AG10803 (cell line): Measurements from ENCODE around the gene OCA2.

Experiments used
- DNase-seq: peaks from one replicate; pipeline ENCODE4 v3.0.0; 2010; ENCODE audit warnings: low read depth
- H3K4me3 ChIP-seq: 2 replicates; pipeline ENCODE4 v1.5.1; 2011; ENCODE audit warnings: mild to moderate bottlenecking, low read length, control low read depth
- CTCF ChIP-seq: conservative IDR thresholded peaks from 2 replicates; pipeline ENCODE4 v1.5.1; 2011; ENCODE audit warnings: mild to moderate bottlenecking, low read length, control low read depth, inconsistent platforms

The OCA2 gene

GRCh38 chr15:27894645-27895044, 204.5 kb downstream of the OCA2 start:
- no peak for TF ChIP-seq CTCF
- DNase-seq, result no peak

GRCh38 chr15:27889258-27889657, 209.9 kb downstream of the OCA2 start:
- no peak overlapping the region for H3K4me3 ChIP-seq
- DNase-seq, result no peak
- TF ChIP-seq CTCF, result no peak

More at GRCh38 chr15:27894645-27895044, 204.5 kb downstream of the OCA2 start:
- no peak overlapping the region for H3K4me3 ChIP-seq

- DNase-seq, result no peak
These were observed 213.9 kb downstream of the OCA2 start for GRCh38 chr15:27885201-27885600.

GRCh38 chr15:27884726-27885125, 214.4 kb downstream of the OCA2 start:
- H3K4me3 ChIP-seq, result no peak overlapping the region
- DNase-seq, result no peak
- TF ChIP-seq CTCF, result no peak

More at GRCh38 chr15:27885201-27885600, 213.9 kb downstream of the OCA2 start:
- no peak overlapping the region for H3K4me3 ChIP-seq
- no peak for TF ChIP-seq CTCF

- no peak for TF ChIP-seq CTCF
- DNase-seq, result no peak
- H3K4me3 ChIP-seq, result no peak overlapping the region
These were observed 220.3 kb downstream of the OCA2 start for GRCh38 chr15:27878841-27879240.

GRCh38 chr15:27873828-27874227, 225.3 kb downstream of the OCA2 start:
- DNase-seq, result no peak
- TF ChIP-seq CTCF, result no peak

GRCh38 chr15:27873039-27873438, 226.1 kb downstream of the OCA2 start:
- DNase-seq, result no peak
- TF ChIP-seq CTCF, result no peak
- H3K4me3 ChIP-seq, result no peak overlapping the region

More at GRCh38 chr15:27873828-27874227, 225.3 kb downstream of the OCA2 start:
- no peak overlapping the region for H3K4me3 ChIP-seq
